GM08714 (cell line): ENCODE results near the gene NRXN3.

Experiments
- H3K4me3 ChIP-seq: fragments of 200-500 bp; sonication (Bioruptor generic); 2 replicates; pipeline ENCODE4 v1.5.1; 2014; ENCODE audit warnings: mild to moderate bottlenecking, low read length, inconsistent platforms
- ZNF274 ChIP-seq: IDR thresholded peaks from 2 replicates; pipeline ENCODE4 v1.6.1; 2012; ENCODE audit warnings: mild to moderate bottlenecking, low read depth, low read length

Gene NRXN3

GRCh38 chr14:78863143-78863542 lies 693.0 kb downstream of the NRXN3 start:
- H3K4me3 ChIP-seq: no peak overlapping the region
- TF ChIP-seq ZNF274: no peak

GRCh38 chr14:78872837-78873236 lies 702.7 kb downstream of the NRXN3 start:
- no peak for TF ChIP-seq ZNF274
- no peak overlapping the region for H3K4me3 ChIP-seq

DNA sequence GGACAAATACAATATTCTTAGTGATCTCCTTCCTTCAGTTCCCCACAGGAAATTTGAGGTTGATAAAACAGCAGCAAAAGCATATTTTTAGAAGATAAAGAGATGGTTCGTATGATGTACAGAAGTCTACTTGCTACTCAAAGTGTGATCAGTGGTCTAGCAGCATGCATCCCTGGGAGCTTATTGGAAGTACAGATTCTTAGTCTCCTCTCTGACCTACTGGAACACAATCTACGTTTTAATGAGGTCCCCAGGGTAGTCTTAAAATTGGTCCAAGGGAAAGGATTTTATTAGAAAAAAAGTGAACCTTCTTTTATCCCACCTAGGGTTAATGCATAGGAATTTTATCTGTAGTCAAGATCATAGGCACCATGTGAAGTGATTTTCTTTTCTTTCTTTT lies 703.4 kb downstream of the NRXN3 start:
- TF ChIP-seq ZNF274: no peak
- no peak overlapping the region for H3K4me3 ChIP-seq

DNA sequence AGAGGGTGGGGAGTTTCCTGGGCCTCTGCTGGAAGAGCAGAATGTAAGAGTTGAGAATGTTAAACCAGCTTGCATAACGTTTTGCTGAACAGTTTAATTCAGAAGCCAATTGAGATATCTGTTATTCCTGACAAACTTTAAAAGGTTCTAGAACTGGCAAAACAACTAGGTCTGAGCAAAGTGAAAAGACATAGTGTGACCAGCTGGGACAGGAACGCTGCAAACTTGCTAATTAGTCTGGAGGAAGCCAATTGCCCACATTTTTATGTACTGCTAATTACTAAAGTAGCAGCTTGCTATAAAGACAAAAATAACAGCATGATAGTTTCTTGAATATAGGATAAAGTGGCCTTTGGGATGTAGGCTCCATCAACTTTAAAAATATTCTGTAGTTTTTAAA lies 704.9 kb downstream of the NRXN3 start:
- H3K4me3 ChIP-seq: no peak overlapping the region
- no peak for TF ChIP-seq ZNF274

DNA sequence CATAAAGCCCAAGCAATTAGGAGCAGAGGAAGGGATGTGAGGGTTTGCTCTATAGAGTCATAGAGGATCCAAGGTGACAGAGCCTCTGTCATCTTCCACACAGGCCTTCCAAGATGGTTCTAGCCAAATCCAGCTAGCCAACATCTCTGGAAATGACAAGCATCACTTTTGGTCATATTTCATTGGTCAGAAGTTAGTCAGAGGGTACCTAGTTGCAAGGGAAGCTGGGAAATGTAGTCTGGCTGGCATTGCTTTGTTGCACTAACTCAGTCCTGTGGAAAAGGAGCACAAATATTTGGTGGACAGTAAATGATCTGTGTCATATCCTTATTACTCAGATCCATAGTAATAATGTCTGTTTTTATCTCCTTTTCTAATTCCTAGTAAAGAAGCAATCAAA lies 715.7 kb downstream of the NRXN3 start:
- no peak for TF ChIP-seq ZNF274
- no peak overlapping the region for H3K4me3 ChIP-seq

GRCh38 chr14:78897443-78897842 lies 727.3 kb downstream of the NRXN3 start:
- no peak for TF ChIP-seq ZNF274

DNA sequence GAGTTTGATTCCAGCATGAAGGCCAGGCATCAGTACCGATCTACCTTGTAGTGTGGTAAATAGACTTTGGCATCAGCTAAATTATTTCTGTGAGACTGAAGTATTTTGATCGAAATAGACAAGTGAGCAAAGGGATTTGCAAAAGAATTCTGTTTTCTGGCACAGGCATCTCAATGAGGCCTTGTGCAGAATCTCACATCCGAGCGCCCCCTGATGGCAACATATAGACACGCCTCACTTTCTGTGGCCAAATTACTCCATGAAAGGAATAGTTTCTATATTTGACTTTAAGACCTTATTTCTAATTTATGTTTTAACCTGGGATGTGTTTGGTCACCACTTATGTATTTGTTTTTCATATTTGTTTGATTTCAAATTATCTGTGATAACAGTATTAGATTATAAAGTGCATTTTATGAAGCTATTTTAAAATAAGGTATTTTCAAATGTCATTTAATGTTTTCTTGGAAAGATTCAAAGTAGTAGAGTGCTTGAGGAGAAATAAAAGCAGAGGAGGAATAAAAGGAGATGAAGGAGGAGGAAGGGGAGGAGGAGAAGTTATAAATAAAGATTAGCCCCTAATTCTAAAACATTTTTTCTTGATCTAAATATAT lies 731.9 kb downstream of the NRXN3 start:
- H3K4me3 ChIP-seq: no peak overlapping the region
- TF ChIP-seq ZNF274: no peak

More at GRCh38 chr14:78897443-78897842, 727.3 kb downstream of the NRXN3 start:
- no peak overlapping the region for H3K4me3 ChIP-seq

DNA sequence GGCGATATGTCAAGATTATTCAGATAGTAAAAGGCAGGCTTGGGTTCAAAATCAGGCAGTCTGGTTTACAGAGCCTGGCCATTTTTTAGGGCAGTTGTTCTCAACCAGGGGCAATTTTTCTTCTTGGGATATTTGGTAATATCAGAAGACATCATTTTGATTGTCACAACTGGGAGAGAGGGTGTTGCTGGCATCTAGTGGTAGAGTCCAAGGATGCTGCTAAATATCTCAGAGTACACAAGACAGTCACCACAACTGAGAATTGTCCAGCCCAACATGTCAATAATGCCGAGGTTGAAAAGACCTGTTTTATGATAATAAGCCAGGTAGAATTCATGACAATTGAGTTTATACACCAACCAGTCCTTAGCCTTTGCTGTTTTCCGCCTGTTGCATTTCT lies 733.9 kb downstream of the NRXN3 start:
- no peak for TF ChIP-seq ZNF274
- no peak overlapping the region for H3K4me3 ChIP-seq

GRCh38 chr14:78917462-78917861 lies 747.3 kb downstream of the NRXN3 start:
- H3K4me3 ChIP-seq: no peak overlapping the region
- TF ChIP-seq ZNF274: no peak

GRCh38 chr14:78921856-78922255 lies 751.7 kb downstream of the NRXN3 start:
- no peak for TF ChIP-seq ZNF274
- H3K4me3 ChIP-seq: no peak overlapping the region

DNA sequence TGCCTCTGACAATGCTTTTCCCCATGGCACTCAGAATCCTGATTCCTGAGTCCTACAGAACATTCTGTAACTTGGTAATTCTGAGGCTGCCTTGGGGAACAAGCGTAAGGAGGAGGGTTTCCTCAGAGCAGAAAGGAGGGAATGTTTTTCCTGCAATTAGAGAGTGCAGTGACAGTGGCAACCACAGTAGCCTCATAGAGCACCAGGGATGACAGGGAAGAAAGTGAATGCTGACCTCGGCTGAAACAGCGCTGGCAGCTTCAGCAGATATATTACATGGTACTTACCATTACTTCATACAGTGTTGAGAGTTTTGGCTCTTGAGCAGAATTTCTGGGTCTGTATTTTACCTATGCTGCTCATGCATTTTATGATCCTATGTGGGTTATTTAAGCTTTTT lies 757.1 kb downstream of the NRXN3 start:
- TF ChIP-seq ZNF274: no peak
- no peak overlapping the region for H3K4me3 ChIP-seq

- H3K4me3 ChIP-seq: no peak overlapping the region
- no peak for TF ChIP-seq ZNF274
Measured at GRCh38 chr14:78933166-78933565, 763.0 kb downstream of the NRXN3 start.

DNA sequence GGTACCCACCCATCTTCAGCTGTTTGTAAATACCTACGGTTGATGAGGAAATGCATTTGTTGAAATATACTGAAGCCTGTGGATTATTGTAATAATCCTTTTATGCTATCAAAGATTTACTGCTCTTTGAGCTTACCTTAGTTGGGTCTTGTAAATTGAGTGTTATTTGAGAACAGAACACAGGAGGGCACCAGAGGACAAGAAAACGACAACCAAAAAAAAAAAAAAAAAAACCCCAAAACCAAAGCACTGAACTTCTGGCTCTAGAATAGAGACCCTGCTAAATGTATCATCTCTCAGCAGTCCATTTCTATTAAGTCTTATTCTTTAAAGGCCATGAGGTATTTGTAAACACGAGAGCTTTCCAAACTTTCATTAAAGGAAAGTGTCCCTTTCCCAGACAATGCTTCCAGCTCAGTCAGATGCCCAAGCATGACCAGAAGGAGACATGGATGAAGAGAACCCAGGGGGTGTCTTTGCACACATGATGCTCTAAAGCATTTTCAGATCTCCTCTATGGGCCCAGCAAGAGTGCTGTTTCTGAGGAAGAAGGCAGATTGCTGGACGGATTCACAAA lies 763.9 kb downstream of the NRXN3 start:
- no peak for TF ChIP-seq ZNF274
- no peak overlapping the region for H3K4me3 ChIP-seq

DNA sequence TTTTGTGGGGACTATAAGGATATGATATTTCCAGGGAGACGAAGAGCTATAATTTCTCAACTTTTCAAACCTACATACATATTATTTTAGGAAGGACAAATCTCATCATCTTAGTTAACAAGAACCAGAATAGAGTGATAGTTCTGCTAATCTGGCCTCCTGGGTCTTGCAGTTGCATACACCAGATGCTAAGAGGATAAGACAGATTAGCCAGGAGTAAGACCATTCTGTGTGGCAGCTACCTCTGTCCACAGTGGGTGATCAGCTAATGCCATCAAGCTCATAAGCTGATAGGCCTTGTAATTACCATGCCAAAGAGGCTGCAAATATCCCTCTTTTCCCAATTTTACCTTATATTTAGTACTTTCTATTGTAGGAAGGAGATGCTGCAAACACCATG lies 776.8 kb downstream of the NRXN3 start:
- no peak overlapping the region for H3K4me3 ChIP-seq
- TF ChIP-seq ZNF274: no peak

DNA sequence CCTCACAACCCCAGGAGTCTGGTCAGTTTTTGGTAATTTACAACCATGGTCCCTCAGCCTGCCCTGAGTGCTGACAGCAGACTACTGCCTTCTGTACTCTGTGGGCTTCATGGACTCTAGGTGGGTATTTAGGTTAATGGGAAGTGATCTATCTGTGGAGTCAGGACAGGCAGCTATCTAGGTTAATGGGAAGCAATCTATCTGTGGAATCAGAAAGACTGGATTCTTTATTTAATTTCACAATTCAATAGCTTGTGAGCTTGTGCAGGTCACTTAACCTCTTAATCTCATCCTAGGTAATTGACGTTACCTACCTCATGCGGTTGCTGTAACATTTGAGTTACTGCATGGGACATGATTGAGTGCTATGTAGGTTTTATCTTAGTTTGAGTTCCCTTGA lies 777.5 kb downstream of the NRXN3 start:
- TF ChIP-seq ZNF274: no peak

GRCh38 chr14:78950649-78951048 lies 780.5 kb downstream of the NRXN3 start:
- no peak for TF ChIP-seq ZNF274
- H3K4me3 ChIP-seq: no peak overlapping the region

More for the DNA sequence above, 777.5 kb downstream of the NRXN3 start:
- H3K4me3 ChIP-seq: no peak overlapping the region
